ENCODE data around the gene DRC7. TPM values are rescaled to one million over a fixed set of nuclear protein-coding genes. Genes with fewer than 3 reads are reported as not detected.

DRC7 gene
- total and polyA plus RNA-seq, 10 of the 15 experiments (the other 5 are each of a cell fraction or from before 2014, with no cell fraction given) = 0.06 to 0.49 (median 0.14) TPM; not detected in 4

DNA sequence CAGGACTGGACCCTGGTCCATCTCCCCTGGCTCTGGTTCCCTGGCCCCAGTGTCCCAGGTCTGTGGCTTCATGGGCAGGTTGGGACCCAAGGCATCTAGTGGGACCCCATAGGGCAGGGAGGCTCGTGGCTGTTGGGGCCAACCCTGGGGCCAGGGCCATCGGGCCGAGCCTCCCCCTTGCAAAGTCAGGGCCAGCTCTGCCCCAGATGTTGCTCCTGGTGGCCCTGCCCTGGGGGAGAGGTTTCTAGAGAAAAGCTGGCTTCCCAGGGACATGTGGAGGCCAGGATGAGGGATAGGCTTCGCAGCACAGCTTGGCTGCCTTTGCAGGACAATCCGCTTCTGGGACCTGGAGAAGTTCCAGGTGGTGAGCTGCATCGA, 57.6 kb downstream of the DRC7 start:
- in situ Hi-C loops (cut with MboI) = no loop called here
- FAIRE-seq (no peak), DNase-seq (ENCODE audit: low read depth, low spot score) (no peak), ATAC-seq (no peak)
- Histone ChIP-seq H3K4me3 (no peak overlapping the region), H3K27me3 (replicated peaks in 1 of 2; ENCODE audit: control insufficient read depth in 2 of 2, insufficient read depth in 2 of 2, low read length in 1 of 2) (no peaks in the 10 kb centered on the region), H3K9ac (ENCODE audit: control insufficient read depth, insufficient read depth, low read length) (no peak overlapping the region), H3K79me2 (ENCODE audit: control insufficient read depth, insufficient read depth, low read length) (no peaks in the 10 kb centered on the region), H3K27ac (ENCODE audit: control insufficient read depth, insufficient read depth) (no peak overlapping the region), H3K9me3 (replicated peaks; ENCODE audit: control insufficient read depth, insufficient read depth, low read length) (no peaks in the 10 kb centered on the region), H3K4me2 (ENCODE audit: control insufficient read depth, insufficient read depth) (no peak overlapping the region), H4K20me1 (ENCODE audit: control insufficient read depth, insufficient read depth) (no peaks in the 10 kb centered on the region), H2AFZ (ENCODE audit: control insufficient read depth, low read depth, low read length) (no peak overlapping the region), H3K4me1 (ENCODE audit: control insufficient read depth, insufficient read depth, low read length) (no peaks in the 10 kb centered on the region), H3K36me3 (ENCODE audit: control insufficient read depth in 2 of 2, insufficient read depth in 2 of 2, low read length in 1 of 2) (no peaks in the 10 kb centered on the region; a peak in 2 of 4 replicates)
- BruUV-seq (replicated peaks) = no TSS peak
- no peak for TF ChIP-seq YY1 (IDR thresholded peaks at IDR 0.05; ENCODE audit: low read depth, low read length)
- ChIA-PET RAD21 (ENCODE audit: unreplicated experiment) (no interaction called here), SMC1A (ENCODE audit: uncharacterized antibody, unreplicated experiment) (no interaction called here), CTCF (interaction anchor here (0.9 to 1.2 kb wide), 2 partner anchors 15 to 175 kb away, joined by 3 to 4 read pairs; no protein-coding TSS in a partner anchor), POLR2A (no interaction called here)
- intact Hi-C loops (cut with micrococcal nuclease; ENCODE audit: unreplicated experiment) = no loop called here
- 52% methylated on average over 6 of the region's 6 CpGs for WGBS (ENCODE audit: insufficient coverage, insufficient replicate concordance, low lambda C conversion rate, missing lambda C conversion rate)

DNA sequence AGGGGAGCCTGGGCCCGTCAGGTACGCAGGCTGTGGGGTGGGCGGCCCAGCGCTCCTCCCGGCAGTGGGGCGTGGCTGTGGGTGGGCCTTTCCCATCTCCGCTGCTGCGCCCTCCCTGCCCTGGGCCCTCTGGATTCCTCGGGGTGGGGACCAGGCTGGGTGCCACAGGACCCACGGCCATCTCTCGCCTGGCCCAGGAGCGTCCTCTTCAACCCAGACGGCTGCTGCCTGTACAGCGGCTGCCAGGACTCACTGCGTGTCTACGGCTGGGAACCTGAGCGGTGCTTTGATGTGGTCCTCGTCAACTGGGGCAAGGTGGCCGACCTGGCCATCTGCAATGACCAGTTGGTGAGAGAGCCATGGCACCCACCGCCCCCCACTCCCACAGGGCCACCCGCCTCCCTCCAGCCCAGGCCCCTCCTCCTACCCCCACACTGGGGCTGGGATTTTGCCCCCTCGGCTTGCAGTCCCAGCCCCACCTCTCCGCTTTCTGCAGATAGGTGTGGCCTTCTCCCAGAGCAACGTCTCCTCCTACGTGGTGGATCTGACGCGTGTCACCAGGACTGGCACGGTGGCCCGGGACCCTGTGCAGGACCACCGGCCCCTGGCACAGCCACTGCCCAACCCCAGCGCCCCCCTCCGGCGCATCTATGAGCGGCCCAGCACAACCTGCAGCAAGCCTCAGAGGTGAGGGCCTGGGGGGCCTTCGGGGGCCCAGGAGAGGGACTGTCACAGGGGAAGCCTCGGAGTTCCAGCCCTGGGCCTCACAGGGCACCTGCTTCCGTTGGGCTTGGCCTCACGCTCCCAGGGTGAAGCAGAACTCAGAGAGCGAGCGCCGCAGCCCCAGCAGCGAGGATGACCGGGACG, 58.2 kb downstream of the DRC7 start:
- CTCF ChIA-PET = interaction anchor here (0.9 kb wide), 1 partner anchor 14 kb away, joined by 4 read pairs; no protein-coding TSS in a partner anchor
- Histone ChIP-seq H3K9me3 (replicated peaks; ENCODE audit: control insufficient read depth, insufficient read depth, low read length) (no peaks in the 10 kb centered on the region), H3K4me2 (ENCODE audit: control insufficient read depth, insufficient read depth) (no peak overlapping the region), H3K79me2 (ENCODE audit: control insufficient read depth, insufficient read depth, low read length) (no peaks in the 10 kb centered on the region), H4K20me1 (ENCODE audit: control insufficient read depth, insufficient read depth) (no peaks in the 10 kb centered on the region), H3K36me3 (ENCODE audit: control insufficient read depth in 2 of 2, insufficient read depth in 2 of 2, low read length in 1 of 2) (no peaks in the 10 kb centered on the region; a peak in 2 of 4 replicates), H3K4me3 (no peak overlapping the region), H3K4me1 (ENCODE audit: control insufficient read depth, insufficient read depth, low read length) (no peaks in the 10 kb centered on the region), H3K27ac (ENCODE audit: control insufficient read depth, insufficient read depth) (no peak overlapping the region), H3K9ac (ENCODE audit: control insufficient read depth, insufficient read depth, low read length) (no peak overlapping the region), H3K27me3 (replicated peaks in 1 of 2; ENCODE audit: control insufficient read depth in 2 of 2, insufficient read depth in 2 of 2, low read length in 1 of 2) (no peaks in the 10 kb centered on the region), H2AFZ (ENCODE audit: control insufficient read depth, low read depth, low read length) (no peak overlapping the region)
- in situ Hi-C loops (cut with MboI) (no loop called here), intact Hi-C loops (cut with micrococcal nuclease; ENCODE audit: unreplicated experiment) (no loop called here)
- ATAC-seq (no peak), DNase-seq (ENCODE audit: low read depth, low spot score) (no peak), FAIRE-seq (no peak)
- TF ChIP-seq YY1 (IDR thresholded peaks at IDR 0.05; ENCODE audit: low read depth, low read length) (no peak), TCF7 (IDR thresholded peaks at IDR 0.05; ENCODE audit: borderline replicate concordance) (no peak), RBBP5 (conservative IDR thresholded peaks at IDR 0.05) (no peak), BCL3 (IDR thresholded peaks at IDR 0.05; ENCODE audit: borderline replicate concordance, insufficient read depth, low read depth, low read length, poor library complexity, severe bottlenecking) (peak; percentile 36), HDAC6 (IDR thresholded peaks at IDR 0.05; ENCODE audit: unreplicated experiment) (no peak), GATAD2B (conservative IDR thresholded peaks at IDR 0.05; ENCODE audit: low read depth) (no peak), CBX3 (IDR thresholded peaks at IDR 0.05; ENCODE audit: borderline replicate concordance, low read depth) (no peak), SP1 (IDR thresholded peaks at IDR 0.05; ENCODE audit: low read depth, low read length) (no peak)
- RAD21 ChIA-PET (ENCODE audit: unreplicated experiment) = no interaction called here
- 87% methylated on average over 41 of the region's 44 CpGs for WGBS (ENCODE audit: insufficient coverage, insufficient replicate concordance, low lambda C conversion rate, missing lambda C conversion rate)
- POLR2A ChIA-PET = no interaction called here
- no TSS peak for BruUV-seq (replicated peaks)
- SMC1A ChIA-PET (ENCODE audit: uncharacterized antibody, unreplicated experiment) = no interaction called here
